MM.1S (cell line): Measurements from ENCODE around the gene PDAP1.

Source experiments
- DNase-seq: peaks from one replicate; pipeline ENCODE4 v3.0.0-alpha.2; 2015
- H2AFZ ChIP-seq: fragments of 300-600 bp; sonication (generic); 2 replicates; pipeline ENCODE4 v1.6.0; 2016; ENCODE audit warnings: antibody characterized with exemption, low read length
- H3F3A ChIP-seq: fragments of 300-600 bp; sonication (generic); 2 replicates; pipeline ENCODE4 v1.6.1; 2016; ENCODE audit warnings: mild to moderate bottlenecking, antibody characterized with exemption, low read length, moderate library complexity, mixed read lengths; ENCODE audit not compliant: insufficient read depth
- H3K27ac ChIP-seq: fragments of 300-600 bp; sonication (generic); 2 replicates; pipeline ENCODE4 v1.5.1; 2016; ENCODE audit warnings: mild to moderate bottlenecking, low read length
- H3K27me3 ChIP-seq: fragments of 300-600 bp; sonication (generic); replicated peaks from 2 replicates; pipeline ENCODE4 v1.6.0; 2016; ENCODE audit warnings: low read length; ENCODE audit not compliant: insufficient read depth
- H3K36me3 ChIP-seq: fragments of 300-600 bp; sonication (generic); replicated peaks from 2 replicates; pipeline ENCODE4 v1.6.1; 2016; ENCODE audit warnings: mild to moderate bottlenecking, low read length, mixed read lengths; ENCODE audit not compliant: insufficient read depth
- H3K4me1 ChIP-seq: fragments of 300-600 bp; sonication (generic); 2 replicates; pipeline ENCODE4 v1.6.1; 2016; ENCODE audit warnings: low read length, mixed read lengths
- H3K4me2 ChIP-seq: fragments of 300-600 bp; sonication (generic); 2 replicates; pipeline ENCODE4 v1.6.0; 2016; ENCODE audit warnings: low read depth, low read length
- H3K4me3 ChIP-seq: fragments of 300-600 bp; sonication (generic); 2 replicates; pipeline ENCODE4 v1.5.1; 2016; ENCODE audit warnings: low read length, mixed read lengths
- H3K79me2 ChIP-seq: fragments of 300-600 bp; sonication (generic); 2 replicates; pipeline ENCODE4 v1.6.1; 2016; ENCODE audit warnings: mixed run types, low read length, mixed read lengths
- H3K9ac ChIP-seq: fragments of 300-600 bp; sonication (generic); 2 replicates; pipeline ENCODE4 v1.6.1; 2016; ENCODE audit warnings: low read length, mixed read lengths
- H3K9me2 ChIP-seq: fragments of 300-600 bp; sonication (generic); replicated peaks from 2 replicates; pipeline ENCODE4 v1.6.1; 2016; ENCODE audit warnings: mild to moderate bottlenecking, low read length, mixed read lengths; ENCODE audit not compliant: insufficient read depth
- H3K9me3 ChIP-seq: fragments of 300-600 bp; sonication (generic); replicated peaks from 2 replicates; pipeline ENCODE4 v1.6.1; 2016; ENCODE audit warnings: mild to moderate bottlenecking, low read length, mixed read lengths; ENCODE audit not compliant: insufficient read depth
- H4K20me1 ChIP-seq: fragments of 300-600 bp; sonication (generic); 2 replicates; pipeline ENCODE4 v1.6.1; 2016; ENCODE audit warnings: mild to moderate bottlenecking, low read length, moderate library complexity, mixed read lengths; ENCODE audit not compliant: insufficient read depth
- CTCF ChIP-seq: fragments of 300-600 bp; sonication (generic); IDR thresholded peaks from 2 replicates; pipeline ENCODE4 v1.5.1; 2016; ENCODE audit warnings: antibody characterized with exemption, low read length, mixed read lengths
- EZH2 ChIP-seq: fragments of 300-600 bp; sonication (generic); optimal IDR thresholded peaks from 2 replicates; pipeline ENCODE3; 2017; ENCODE audit warnings: low read depth, mild to moderate bottlenecking, antibody characterized with exemption, low read length, mixed read lengths
- EZH2phosphoT487 ChIP-seq: fragments of 300-600 bp; sonication (generic); IDR thresholded peaks from 2 replicates; pipeline ENCODE4 v1.6.1; 2018; ENCODE audit warnings: antibody characterized with exemption, low read length

The PDAP1 gene

DNA sequence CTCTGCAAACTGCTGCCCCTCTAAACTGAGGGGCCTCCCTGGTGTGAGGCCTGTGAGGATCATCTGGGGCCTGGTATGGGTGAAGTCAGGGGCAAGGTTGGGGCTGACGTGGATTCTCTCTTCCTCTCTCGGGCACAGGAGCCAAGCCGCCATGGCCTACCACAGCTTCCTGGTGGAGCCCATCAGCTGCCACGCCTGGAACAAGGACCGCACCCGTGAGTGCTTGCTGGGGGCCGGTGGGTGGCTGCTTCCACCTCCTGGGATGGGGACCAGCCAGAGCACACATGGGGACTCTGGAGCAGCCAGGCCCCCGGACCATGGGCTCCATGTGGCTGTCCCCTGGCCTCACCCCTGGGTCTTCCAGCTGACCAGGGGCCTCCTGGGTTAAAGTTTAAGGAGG is 22.8 kb downstream of the PDAP1 start:
- Histone ChIP-seq H3K36me3 (no peaks in the 10 kb centered on the region), H3K9ac (no peak overlapping the region), H4K20me1 (no peaks in the 10 kb centered on the region), H3K27ac (no peak overlapping the region), H3K9me3 (no peaks in the 10 kb centered on the region), H3K4me2 (no peak overlapping the region), H3K4me1 (peaks cover 10% of the 10 kb centered on the region), H3K9me2 (no peaks in the 10 kb centered on the region), H2AFZ (no peak overlapping the region), H3K4me3 (no peak overlapping the region), H3F3A (peaks cover 3% of the 10 kb centered on the region; the same call in 1 of the 2 replicates), H3K79me2 (peaks cover 36% of the 10 kb centered on the region), H3K27me3 (no peaks in the 10 kb centered on the region)
- TF ChIP-seq CTCF (no peak), EZH2phosphoT487 (no peak), EZH2 (no peak)
- no peak for DNase-seq

- H3K79me2 ChIP-seq, result peaks cover 44% of the 10 kb centered on the region
- H2AFZ ChIP-seq, result no peak overlapping the region
- no peak overlapping the region for H3K4me3 ChIP-seq
- no peak overlapping the region for H3K27ac ChIP-seq
- no peak for TF ChIP-seq CTCF
- TF ChIP-seq EZH2phosphoT487, result no peak
- no peak for TF ChIP-seq EZH2
- no peak for DNase-seq
- peaks cover 13% of the 10 kb centered on the region for H3F3A ChIP-seq
- no peak overlapping the region for H3K9ac ChIP-seq
- peaks cover 19% of the 10 kb centered on the region for H3K4me1 ChIP-seq
- H3K9me3 ChIP-seq, result no peaks in the 10 kb centered on the region
- H4K20me1 ChIP-seq, result no peaks in the 10 kb centered on the region
- no peaks in the 10 kb centered on the region for H3K27me3 ChIP-seq
- no peaks in the 10 kb centered on the region for H3K9me2 ChIP-seq
- no peaks in the 10 kb centered on the region for H3K36me3 ChIP-seq
- H3K4me2 ChIP-seq, result no peak overlapping the region
Observed at GRCh38 chr7:99384523-99384922, 23.9 kb downstream of the PDAP1 start.

- no peak overlapping the region for H3K4me3 ChIP-seq
- peaks cover 19% of the 10 kb centered on the region for H3F3A ChIP-seq
- no peak overlapping the region for H3K27ac ChIP-seq
- no peaks in the 10 kb centered on the region for H3K36me3 ChIP-seq
- H4K20me1 ChIP-seq, result no peaks in the 10 kb centered on the region
- no peak for DNase-seq
- TF ChIP-seq EZH2phosphoT487 (no peak), EZH2 (no peak), CTCF (no peak)
- H3K79me2 ChIP-seq, result peaks cover 44% of the 10 kb centered on the region
- H3K9me2 ChIP-seq, result no peaks in the 10 kb centered on the region
- H3K9ac ChIP-seq, result no peak overlapping the region
- H2AFZ ChIP-seq, result no peak overlapping the region
- no peaks in the 10 kb centered on the region for H3K9me3 ChIP-seq
- peaks cover 25% of the 10 kb centered on the region for H3K4me1 ChIP-seq
- H3K4me2 ChIP-seq, result no peak overlapping the region
- H3K27me3 ChIP-seq, result no peaks in the 10 kb centered on the region
Observed at GRCh38 chr7:99383791-99384370, 24.5 kb downstream of the PDAP1 start.
